Stimulated activated CD8-positive, alpha-beta memory T cell treated with anti-CD3 and anti-CD28 coated beads, Interleukin-4, amount 100 ng/mL, for 48 hours (primary cell): ENCODE data around the gene DKC1.
"Not testable (repeated sequence)": the region's sequence is repeated elsewhere in the genome, so short reads cannot be mapped to it uniquely, and the experiment has no call there.

Experiments
- DNase-seq: peaks from one replicate; pipeline ENCODE4 v3.0.0-alpha.2; 2020

The DKC1 gene

DNA sequence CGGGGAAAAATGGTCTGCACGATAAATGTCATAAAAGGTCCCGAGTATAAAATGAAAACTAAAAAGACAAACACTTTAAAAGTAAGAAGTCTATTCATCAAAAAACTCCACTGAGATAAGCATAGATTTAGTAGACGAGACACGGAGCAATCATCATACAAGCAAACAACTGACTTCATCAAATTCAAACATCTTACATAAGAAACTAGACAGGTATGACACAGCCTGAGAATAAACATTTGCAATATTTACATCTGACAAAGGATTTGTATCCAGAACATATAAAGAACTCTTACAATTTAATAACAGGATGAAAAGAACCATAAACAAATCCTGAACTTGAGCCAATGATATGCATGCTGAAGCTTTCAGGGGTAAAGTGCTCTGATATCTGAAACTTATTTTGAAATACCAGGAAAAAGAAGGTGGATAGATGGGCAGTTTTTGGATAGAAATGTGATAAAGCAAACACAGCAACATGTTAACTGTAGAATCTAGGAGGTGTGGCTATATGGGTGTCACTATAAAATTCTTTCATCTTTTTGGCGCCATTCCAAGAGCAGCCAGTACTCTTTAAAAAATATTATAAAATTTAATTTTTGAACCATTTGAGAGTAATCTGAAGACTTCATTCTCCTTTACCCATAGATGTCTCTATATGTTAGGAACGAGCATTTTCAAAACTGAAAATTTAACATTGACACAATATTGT lies 30.6 kb downstream of the DKC1 start:
- DNase-seq: no peak

DNA sequence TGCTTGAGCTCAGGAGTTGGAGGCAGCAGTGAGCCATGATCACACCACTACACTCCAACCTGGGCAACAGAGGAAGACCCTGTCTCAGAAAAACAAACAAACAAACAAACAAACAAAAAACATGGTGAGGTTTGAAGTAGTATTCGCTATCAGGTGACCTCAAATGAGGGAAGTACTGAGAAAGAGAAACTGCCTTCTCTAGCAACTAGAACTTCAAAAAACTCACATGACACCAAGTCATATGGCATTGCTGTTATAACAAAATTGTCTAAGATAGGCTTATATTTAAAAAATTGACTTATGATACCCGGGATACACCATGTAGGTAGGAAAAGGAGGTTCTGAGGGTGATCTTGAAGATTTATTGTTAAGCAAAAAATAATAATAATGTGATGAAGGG lies 32.4 kb downstream of the DKC1 start:
- DNase-seq: no peak

DNA sequence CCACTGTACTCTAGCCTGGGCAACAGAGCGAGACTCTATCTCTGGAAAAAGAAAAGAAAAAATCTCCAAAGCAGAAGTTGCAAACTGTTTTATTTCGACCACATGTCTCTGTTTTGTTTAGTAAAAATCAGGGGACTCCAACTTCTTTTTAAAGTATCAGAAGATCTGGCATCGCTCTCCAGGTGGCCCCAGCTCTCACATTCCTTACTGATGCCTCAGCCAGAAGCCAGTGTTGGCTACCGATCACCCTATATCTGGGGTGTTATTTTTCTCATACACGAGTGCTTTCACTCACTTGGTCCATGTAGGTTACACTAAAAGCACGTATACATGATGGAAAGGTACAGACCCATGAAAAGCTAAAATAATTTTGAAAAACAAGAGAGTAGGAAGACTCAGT lies 34.3 kb downstream of the DKC1 start:
- DNase-seq: no peak

- DNase-seq: no peak
Measured at GRCh38 chrX:154799556-154800348, 37.1 kb downstream of the DKC1 start.

- no peak for DNase-seq
Measured at GRCh38 chrX:154800478-154801210, 38.0 kb downstream of the DKC1 start.

DNA sequence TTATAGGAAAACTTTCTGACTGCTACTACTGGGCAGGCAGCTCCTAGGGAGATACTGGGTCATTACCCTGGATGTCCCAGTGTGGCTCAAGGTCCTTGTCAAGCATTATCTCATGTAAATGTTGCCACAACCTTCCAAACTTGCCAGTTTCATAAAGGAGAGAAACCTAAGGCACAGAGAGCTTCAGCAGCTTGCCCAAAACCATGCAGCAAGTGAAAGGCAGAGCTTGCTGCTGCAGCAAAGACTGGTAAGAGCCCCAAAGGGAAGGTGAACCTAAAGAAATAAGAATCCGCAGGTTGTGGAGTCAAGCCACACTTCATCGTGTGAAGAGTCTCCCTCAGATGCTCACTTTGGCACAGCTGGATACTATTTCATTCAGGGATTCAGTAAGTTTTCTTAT lies 40.3 kb downstream of the DKC1 start:
- no peak for DNase-seq

GRCh38 chrX:154804261-154804956 lies 41.7 kb downstream of the DKC1 start:
- DNase-seq: no peak

- peak; percentile 81 for DNase-seq
Measured at GRCh38 chrX:154804957-154805695, 42.5 kb downstream of the DKC1 start, which contains the start of gene MPP1. Gene MPP1 (minus strand): TSS chrX:154805485. CDS start chrX:154805373, 112 bp downstream.

GRCh38 chrX:154805696-154806091 lies 43.0 kb downstream of the DKC1 start:
- no peak for DNase-seq

DNA sequence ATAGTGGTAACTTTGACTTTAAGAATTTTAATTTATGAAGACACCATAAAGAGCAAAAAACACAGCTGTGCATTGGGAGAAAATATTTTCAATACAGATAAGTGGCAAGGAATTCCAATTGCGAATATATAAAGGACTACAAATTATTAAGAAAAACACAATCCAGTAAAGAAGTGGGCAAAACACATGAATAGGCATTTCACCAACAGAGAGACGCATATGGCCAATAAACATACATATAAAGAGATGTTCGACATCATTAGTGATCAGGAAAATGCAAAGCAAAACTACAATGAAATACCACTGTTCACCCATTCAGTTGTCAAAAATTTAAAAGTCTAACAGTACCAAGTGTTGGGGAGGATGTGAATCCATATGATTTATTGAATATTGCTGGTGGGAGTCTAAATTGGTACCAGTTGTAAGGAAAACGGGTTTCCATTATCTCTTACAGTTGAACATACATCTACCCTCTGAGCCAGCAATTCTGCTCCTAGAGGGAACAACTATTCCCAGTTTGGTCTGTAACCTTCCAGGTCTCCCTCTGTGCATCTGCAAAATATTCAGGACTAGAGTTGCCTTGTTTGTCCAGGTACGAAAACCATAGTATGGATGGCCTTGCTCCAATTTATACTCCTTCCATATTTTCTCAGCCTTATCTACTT lies 44.3 kb downstream of the DKC1 start:
- DNase-seq: no peak

DNA sequence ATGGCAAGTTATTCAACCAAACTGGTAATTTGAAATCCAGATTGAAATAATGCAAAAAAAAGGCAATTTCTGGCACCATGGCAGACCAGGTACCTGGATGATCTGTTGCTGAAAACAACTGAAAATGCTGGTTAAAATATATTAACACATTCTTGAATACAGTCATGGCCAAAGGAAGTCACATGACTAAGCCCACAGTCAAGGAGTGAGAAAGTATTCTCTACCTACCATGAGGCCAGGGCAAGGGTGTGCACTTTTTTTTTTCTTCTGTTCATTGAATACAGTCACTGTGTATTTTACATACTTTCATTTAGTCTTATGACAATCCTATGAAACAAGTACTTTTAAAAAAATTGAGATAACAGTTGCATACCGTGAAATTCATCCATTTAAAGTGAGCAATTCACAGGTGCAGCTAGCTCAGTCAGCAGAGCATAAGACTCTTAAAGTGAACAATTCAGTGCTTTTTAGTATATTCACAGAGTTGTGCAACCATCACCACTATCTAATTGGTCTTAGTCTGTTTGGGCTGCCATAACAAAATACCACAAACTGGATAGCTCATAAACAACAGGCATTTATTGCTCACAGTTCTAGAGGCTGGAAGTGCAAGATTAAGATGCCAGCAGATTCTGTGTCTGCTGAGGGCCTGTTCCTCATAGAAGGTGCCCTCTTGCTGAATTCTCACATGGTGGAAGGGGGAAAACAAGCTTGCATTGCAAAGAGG lies 47.4 kb downstream of the DKC1 start:
- no peak for DNase-seq

- no peak for DNase-seq
Measured at GRCh38 chrX:154812341-154813101, 49.9 kb downstream of the DKC1 start.

DNA sequence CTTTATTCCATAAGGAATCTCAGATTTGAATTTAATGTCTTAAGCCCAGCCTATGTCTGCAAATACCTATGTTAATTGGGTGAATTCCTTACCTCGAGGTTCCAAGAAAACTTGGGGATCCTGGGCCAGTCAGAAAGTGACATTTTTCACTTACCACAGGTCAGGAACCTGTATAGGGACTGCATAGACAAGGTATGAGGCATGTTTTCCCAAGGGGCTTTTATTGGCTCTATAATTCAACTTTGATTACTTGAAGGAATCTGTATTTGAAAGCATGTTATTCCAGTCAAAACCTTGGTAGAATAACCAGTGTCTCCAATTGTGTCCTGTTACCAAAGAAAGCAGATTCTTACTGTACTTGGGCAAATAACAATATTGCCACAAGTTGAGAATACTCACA lies 51.1 kb downstream of the DKC1 start:
- DNase-seq: no peak

- no peak for DNase-seq
Measured at GRCh38 chrX:154815274-154815818, 52.7 kb downstream of the DKC1 start.

- DNase-seq: not testable (repeated sequence)
Measured at GRCh38 chrX:154816326-154816898, 53.7 kb downstream of the DKC1 start.

DNA sequence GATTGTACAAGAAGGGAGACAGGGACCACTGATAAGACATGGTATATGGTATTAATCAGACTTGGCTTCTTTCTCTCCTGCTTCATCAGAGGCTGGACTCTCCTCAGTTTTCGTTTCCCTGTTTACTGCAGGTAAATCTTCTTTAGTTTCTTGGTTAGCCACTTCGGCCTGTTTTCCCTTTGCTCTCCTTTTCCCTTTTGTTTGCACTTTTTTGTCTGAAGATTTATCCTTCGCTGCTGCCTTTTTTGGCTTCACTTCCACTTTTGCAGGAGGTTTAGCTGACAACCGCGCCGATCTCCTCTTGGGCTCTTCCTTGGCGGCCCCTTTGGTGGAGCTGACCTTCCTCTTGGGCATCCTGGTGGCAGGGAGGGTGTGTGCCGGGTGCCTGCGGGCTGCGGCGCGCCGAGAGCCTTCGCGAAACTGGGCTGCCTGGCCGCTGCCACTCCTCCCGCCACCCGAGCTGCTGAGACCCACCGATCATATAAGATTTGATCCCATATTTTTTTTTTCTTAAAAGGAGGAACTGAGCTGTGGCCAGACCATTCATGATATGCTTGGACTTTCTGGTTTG lies 54.5 kb downstream of the DKC1 start:
- DNase-seq: not testable (repeated sequence)

GRCh38 chrX:154818916-154819770 lies 56.5 kb downstream of the DKC1 start:
- DNase-seq: no peak

DNA sequence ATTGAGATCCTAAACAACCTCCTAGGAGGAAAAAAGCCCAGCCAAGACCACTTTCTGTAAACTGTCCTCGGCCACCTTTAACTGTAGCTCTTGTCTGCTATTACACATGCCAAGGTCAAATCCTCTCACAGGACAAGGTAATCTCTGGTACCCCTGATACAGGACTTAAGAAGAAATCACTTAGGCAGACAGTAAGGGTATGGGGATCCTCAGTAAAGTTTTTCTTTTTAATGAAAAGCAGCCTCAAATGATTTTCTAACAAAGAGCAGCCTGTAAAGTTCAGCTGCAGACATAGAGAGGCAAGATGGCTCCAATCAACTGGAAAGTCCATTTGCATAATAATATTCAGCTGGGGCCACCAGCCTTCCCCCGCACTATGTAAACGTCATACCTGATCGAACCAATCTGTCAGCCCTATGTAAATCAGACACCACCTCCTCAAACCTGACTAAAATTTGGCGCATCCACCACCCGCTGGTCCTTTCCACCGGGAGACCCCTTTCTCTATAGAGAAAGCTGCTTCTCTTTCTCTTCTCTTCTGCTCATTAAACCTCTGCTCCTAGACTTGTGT lies 57.2 kb downstream of the DKC1 start:
- no peak for DNase-seq
